Activated CD8-positive, alpha-beta memory T cell treated with anti-CD3 and anti-CD28 coated beads, Interleukin-2, amount 50 U/mL, for 1 hour (primary cell): Measurements from ENCODE around the gene DOCK11.

ENCODE experiments used
- DNase-seq: peaks from one replicate; pipeline ENCODE4 v3.0.0-alpha.2; 2020; ENCODE audit errors: extremely low read depth

Gene DOCK11

GRCh38 chrX:118502161-118502789 lies 6.7 kb downstream of the DOCK11 start:
- no peak for DNase-seq

GRCh38 chrX:118503260-118504041 lies 7.8 kb downstream of the DOCK11 start:
- no peak for DNase-seq

GRCh38 chrX:118504581-118504980 lies 9.0 kb downstream of the DOCK11 start:
- no peak for DNase-seq

- no peak for DNase-seq
Measured at GRCh38 chrX:118506805-118507480, 11.3 kb downstream of the DOCK11 start.

GRCh38 chrX:118507766-118508165 lies 12.2 kb downstream of the DOCK11 start:
- DNase-seq: no peak

GRCh38 chrX:118508221-118508620 lies 12.6 kb downstream of the DOCK11 start:
- no peak for DNase-seq

- no peak for DNase-seq
Measured at GRCh38 chrX:118508635-118509034, 13.0 kb downstream of the DOCK11 start.

GRCh38 chrX:118510111-118510510 lies 14.5 kb downstream of the DOCK11 start:
- no peak for DNase-seq

GRCh38 chrX:118513120-118513898 lies 17.7 kb downstream of the DOCK11 start:
- DNase-seq: no peak

- no peak for DNase-seq
Measured at GRCh38 chrX:118519411-118520215, 24.0 kb downstream of the DOCK11 start.

- no peak for DNase-seq
Measured at GRCh38 chrX:118520216-118521206, 24.9 kb downstream of the DOCK11 start.

GRCh38 chrX:118521435-118521834 lies 25.8 kb downstream of the DOCK11 start:
- no peak for DNase-seq

GRCh38 chrX:118522230-118522926 lies 26.8 kb downstream of the DOCK11 start:
- no peak for DNase-seq

- DNase-seq: peak; percentile 43
Measured at GRCh38 chrX:118523920-118524319, 28.3 kb downstream of the DOCK11 start.

GRCh38 chrX:118524344-118524743 lies 28.7 kb downstream of the DOCK11 start:
- no peak for DNase-seq

GRCh38 chrX:118525174-118525730 lies 29.6 kb downstream of the DOCK11 start:
- no peak for DNase-seq

GRCh38 chrX:118526149-118526548 lies 30.5 kb downstream of the DOCK11 start:
- DNase-seq: no peak

GRCh38 chrX:118528071-118528737 lies 32.6 kb downstream of the DOCK11 start:
- DNase-seq: no peak
